Activated naive CD8-positive, alpha-beta T cell treated with anti-CD3 and anti-CD28 coated beads, Interleukin-2, amount 50 U/mL, for 24 hours (primary cell): ENCODE measurements around the gene DCAF12L2.
"Not testable (repeated sequence)": the region's sequence is repeated elsewhere in the genome, so short reads cannot be mapped to it uniquely, and the experiment has no call there.

Source experiments
- ATAC-seq: fragments of 150-1000 bp; cut with Tn5 transposase; one replicate; pipeline ENCODE4 v1.10.0; 2021
- DNase-seq: peaks from one replicate; pipeline ENCODE4 v3.0.0; 2021
- H3K27ac Mint-ChIP-seq: one replicate; pipeline ENCODE4 v1.8.0; 2021; ENCODE audit warnings: mild to moderate bottlenecking, mixed read lengths
- H3K27me3 Mint-ChIP-seq: one replicate; pipeline ENCODE4 v1.8.0; 2021; ENCODE audit warnings: mixed read lengths
- H3K36me3 Mint-ChIP-seq: one replicate; pipeline ENCODE4 v1.8.0; 2021; ENCODE audit warnings: low read depth, mixed read lengths
- H3K4me1 Mint-ChIP-seq: one replicate; pipeline ENCODE4 v1.8.0; 2021; ENCODE audit warnings: mixed read lengths
- H3K4me3 Mint-ChIP-seq: one replicate; pipeline ENCODE4 v1.8.0; 2021; ENCODE audit warnings: mild to moderate bottlenecking, moderate library complexity, mixed read lengths
- H3K9me3 Mint-ChIP-seq: one replicate; pipeline ENCODE4 v1.8.0; 2021; ENCODE audit warnings: mixed read lengths

The DCAF12L2 gene

DNA sequence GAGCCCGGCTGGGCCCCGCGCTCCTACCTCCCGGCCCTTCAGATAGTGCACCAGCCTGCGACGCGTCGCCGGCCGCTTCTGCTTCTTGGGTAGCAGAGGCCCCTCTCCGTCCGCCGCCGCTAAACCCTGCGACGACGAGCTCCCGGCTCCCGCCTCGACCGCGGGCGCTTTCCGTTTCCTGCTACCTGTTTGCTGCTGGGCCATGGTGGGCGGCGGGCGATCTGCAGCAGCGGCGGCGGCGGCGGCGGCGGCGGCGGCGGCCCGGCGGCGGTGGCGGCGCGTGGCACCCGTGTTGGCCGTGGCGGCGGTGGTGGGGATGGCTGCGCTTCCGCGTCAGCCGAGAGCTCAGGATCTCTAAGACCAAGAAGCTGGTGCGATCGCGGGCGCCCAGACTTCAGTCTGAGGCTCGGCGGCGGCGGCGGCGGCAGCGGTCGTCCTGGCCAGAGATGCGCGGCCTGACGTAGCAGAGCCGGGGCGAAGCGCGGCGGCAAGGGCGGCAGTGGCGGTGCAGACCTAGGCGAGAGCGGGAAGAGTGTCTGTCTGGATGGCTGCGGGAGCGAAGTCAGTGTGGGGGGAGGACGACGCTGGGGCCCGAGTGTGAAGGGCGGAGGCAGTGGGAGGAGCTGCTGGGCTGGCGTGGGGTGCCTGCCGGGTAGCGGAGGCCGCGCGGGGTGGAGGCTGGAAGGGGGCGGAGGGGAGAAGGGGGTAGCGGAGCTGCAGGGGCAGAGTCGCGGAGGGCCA lies at the start of gene DCAF12L2:
TSS of gene DCAF12L2 (minus strand) at position 569 of the 741 bp plus-strand sequence. CDS start at position 204, 365 bp downstream.
- Mint-ChIP-seq H3K4me3 (no peak within 1 kb of the TSS), H3K9me3 (no peaks in the 10 kb centered on the region), H3K27ac (no peak within 1 kb of the TSS), H3K4me1 (no peaks in the 10 kb centered on the region), H3K27me3 (peaks cover 11% of the 10 kb centered on the region), H3K36me3 (no peaks in the 10 kb centered on the region)
- ATAC-seq: no peak
- no peak for DNase-seq

DNA sequence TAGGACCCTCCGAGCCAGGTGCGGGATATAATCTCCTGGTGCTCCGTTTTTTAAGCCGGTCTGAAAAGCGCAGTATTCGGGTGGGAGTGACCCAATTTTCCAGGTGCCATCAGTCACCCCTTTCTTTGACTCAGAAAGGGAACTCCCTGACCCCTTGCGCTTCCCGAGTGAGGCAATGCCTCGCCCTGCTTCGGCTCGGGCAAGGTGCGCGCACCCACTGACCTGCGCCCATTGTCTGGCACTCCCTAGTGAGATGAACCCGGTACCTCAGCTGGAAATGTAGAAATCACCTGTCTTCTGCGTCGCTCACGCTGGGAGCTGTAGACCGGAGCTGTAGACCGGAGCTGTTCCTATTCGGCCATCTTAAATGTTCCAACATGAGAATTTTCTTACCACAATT lies 24.8 kb upstream of the DCAF12L2 start:
- H3K36me3 Mint-ChIP-seq, H3K27me3 Mint-ChIP-seq, H3K4me3 Mint-ChIP-seq, ATAC-seq, H3K4me1 Mint-ChIP-seq, H3K9me3 Mint-ChIP-seq, DNase-seq, H3K27ac Mint-ChIP-seq: not testable (repeated sequence)

DNA sequence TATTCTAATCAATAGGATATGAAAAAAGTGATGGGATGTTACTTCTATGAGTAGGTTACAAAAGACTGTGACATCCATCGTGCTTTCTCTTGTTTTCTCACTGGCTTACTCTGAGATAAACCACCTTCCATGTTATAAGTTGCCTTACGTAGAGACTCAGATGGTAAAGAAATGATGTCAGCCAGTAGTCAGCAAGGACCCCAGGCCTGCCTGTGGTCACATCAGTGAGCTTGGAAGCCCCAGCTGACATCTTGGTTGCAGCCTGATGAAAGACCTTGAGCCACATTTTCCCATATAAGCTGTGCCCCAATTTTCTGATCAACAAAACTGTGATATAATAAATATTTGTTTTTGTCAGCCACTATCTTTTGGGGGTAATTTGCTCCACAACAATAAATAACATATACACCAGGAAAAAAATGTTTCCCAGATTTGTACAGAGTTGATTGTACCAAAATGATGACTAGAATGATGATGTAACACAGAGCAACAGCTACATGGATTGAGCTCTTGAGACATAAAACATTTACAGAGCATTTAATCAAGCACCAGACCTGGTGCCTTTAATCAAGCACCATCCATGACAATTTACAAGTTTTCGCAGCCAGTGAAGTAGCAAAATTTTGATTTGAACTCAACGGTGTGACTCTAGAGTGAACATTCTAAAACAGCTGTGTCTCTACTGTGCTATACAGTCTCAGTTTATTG lies 11.2 kb upstream of the DCAF12L2 start:
- ATAC-seq (no peak), DNase-seq (no peak)
- Mint-ChIP-seq H3K4me3 (no peak overlapping the region), H3K36me3 (no peaks in the 10 kb centered on the region), H3K27ac (no peak overlapping the region), H3K9me3 (no peaks in the 10 kb centered on the region), H3K27me3 (no peaks in the 10 kb centered on the region), H3K4me1 (no peaks in the 10 kb centered on the region)

DNA sequence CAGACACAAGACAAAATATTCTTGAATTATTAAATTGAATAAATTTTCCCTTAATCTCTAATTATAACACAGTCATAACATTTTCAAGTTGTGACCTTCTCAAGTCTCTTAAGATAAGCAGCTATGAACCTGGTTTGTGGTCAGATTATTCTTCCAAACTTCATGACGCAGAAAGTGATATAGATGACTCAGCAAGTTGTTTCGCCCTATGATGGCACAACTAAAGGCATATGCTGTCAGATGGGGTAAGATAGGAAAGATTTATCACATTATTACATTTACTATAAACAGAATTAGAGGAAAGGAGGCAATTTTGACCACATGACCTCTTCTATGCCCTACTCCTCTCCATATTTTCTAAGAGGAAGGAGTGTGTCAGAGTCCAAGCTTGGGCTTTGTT lies 4.6 kb upstream of the DCAF12L2 start:
- Mint-ChIP-seq H3K27me3 (peaks cover 11% of the 10 kb centered on the region), H3K9me3 (no peaks in the 10 kb centered on the region), H3K4me1 (no peaks in the 10 kb centered on the region), H3K27ac (no peak overlapping the region), H3K36me3 (no peaks in the 10 kb centered on the region), H3K4me3 (no peak overlapping the region)
- DNase-seq (no peak), ATAC-seq (no peak)

DNA sequence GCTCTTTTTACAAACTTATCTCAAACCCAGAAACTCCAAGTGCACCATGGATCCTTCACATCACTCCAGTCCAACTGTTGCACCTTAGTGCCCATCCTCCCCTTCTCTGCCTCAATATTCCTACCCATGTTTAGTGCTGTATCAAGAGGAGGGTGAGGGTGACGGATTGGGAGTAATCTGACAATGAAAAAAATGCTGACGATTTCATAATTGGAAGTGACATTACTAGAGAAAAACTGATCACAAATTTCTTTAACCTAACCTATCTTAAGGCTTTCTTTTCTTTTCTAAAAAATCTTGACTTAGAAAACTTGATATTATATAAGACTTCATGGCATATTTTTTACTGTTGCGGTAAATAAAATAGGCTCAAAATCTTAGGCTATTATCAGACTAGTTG lies 1.5 kb upstream of the DCAF12L2 start:
- no peak overlapping the region for H3K27ac Mint-ChIP-seq
- no peak for ATAC-seq
- H3K4me3 Mint-ChIP-seq: no peak overlapping the region

DNA sequence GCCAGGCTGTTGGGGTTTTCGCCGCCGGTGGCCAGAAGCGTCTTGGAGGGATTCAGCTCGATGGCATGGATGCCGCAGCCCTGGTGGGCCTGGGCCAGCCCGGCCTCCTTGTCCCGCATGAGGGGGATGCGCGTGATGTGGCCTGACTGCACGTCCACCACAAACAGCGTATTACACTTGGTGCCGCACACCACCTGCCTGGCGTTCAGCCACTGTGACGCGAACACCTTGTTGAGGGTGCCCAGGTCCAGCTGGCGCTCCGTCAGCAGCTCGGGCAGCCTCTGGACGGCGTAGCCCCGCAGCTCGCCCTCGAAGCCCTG lies 728 bp downstream of the DCAF12L2 start:
- Mint-ChIP-seq H3K9me3 (no peaks in the 10 kb centered on the region), H3K4me3 (no peak overlapping the region), H3K4me1 (no peaks in the 10 kb centered on the region), H3K27ac (no peak overlapping the region), H3K27me3 (peaks cover 11% of the 10 kb centered on the region), H3K36me3 (no peaks in the 10 kb centered on the region)
- DNase-seq: no peak
- no peak for ATAC-seq

More for the DNA sequence above, 1.5 kb upstream of the DCAF12L2 start:
- H3K27me3 Mint-ChIP-seq: peaks cover 13% of the 10 kb centered on the region
- no peaks in the 10 kb centered on the region for H3K36me3 Mint-ChIP-seq
- H3K4me1 Mint-ChIP-seq: no peaks in the 10 kb centered on the region
- H3K9me3 Mint-ChIP-seq: no peaks in the 10 kb centered on the region
- no peak for DNase-seq

DNA sequence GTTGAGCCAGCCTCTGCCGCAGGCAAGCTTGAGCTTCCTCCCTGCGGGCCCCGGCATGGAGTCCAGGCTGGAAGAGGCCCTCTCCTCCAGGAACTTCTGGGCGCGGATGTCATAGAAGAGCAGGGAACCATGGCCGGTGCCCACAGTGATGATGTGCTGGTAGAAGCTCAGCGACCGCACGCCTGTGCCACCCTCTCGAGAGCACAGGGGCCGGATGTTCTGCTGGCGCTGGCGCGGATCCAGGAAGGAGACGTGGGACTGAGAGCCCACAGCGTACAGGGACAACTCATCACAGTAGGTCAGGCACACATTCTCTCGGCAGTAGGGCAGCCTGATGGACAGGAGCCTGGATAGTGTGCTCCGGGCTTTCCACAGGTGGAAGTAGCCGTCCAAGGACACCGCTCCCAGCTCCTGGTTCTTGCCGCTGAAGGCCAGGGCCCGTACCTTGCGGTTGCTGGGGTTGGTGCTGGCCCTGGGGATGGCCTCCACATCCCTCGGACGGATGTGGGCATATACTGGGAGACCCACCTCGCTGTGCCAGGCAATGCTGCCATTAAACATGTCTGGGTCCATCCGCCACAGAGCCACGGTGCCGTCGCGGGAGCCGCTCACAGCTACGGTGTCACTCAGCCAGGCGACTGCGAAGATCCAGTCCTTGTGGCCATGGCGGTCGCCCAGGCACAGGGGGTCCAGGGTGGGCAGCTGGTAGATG lies 1.2 kb downstream of the DCAF12L2 start:
- H3K9me3 Mint-ChIP-seq: no peaks in the 10 kb centered on the region

DNA sequence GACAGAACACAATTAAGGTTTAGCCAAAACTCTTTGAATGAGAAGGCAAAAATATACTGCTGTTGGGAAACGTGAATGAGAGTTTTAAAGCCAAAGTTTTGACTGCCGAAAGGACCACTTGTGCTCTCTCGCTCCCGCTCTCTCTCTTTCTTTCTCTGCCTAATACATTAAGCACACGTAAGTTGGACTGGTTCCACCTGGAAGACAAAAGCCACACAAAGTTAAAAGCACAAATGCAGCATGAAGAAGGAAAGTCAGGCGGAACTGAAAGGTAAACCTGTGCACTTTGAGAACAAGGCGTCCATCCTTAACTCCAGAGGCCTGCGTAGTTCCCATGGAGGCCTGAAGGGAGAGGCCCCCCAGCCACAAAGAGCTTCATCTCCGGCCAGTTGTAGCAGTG lies 1.9 kb downstream of the DCAF12L2 start:
- DNase-seq (no peak), ATAC-seq (no peak)
- Mint-ChIP-seq H3K4me3 (no peak overlapping the region), H3K27me3 (peaks cover 11% of the 10 kb centered on the region), H3K36me3 (no peaks in the 10 kb centered on the region), H3K27ac (no peak overlapping the region), H3K9me3 (no peaks in the 10 kb centered on the region), H3K4me1 (no peaks in the 10 kb centered on the region)

More for the DNA sequence above, 1.2 kb downstream of the DCAF12L2 start:
- H3K4me3 Mint-ChIP-seq: no peak overlapping the region
- H3K27me3 Mint-ChIP-seq: peaks cover 11% of the 10 kb centered on the region
- no peaks in the 10 kb centered on the region for H3K4me1 Mint-ChIP-seq
- DNase-seq: no peak
- H3K27ac Mint-ChIP-seq: no peak overlapping the region
- H3K36me3 Mint-ChIP-seq: no peaks in the 10 kb centered on the region
- no peak for ATAC-seq

DNA sequence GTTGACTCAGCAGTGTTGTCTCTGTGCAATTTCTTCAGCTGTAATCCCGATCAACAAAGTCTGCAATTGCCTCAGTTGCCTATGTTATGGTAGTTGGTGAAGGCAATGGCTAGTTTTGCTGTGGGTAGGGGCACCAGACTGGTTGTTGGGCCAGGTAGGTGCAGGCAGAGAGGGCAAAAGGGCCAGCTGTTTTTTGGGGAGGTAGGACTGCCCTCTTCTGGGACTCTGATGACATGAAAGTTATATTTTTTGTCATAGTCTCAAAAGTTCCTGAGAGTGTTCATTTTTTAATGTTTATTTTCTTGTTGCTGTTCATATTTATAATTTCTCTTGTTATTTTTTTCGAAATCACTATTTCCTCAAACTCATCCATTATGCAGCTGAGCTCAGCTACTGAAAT lies 25.1 kb downstream of the DCAF12L2 start:
- ATAC-seq (no peak), DNase-seq (no peak)
- no peaks in the 10 kb centered on the region for H3K4me1 Mint-ChIP-seq
- H3K27ac Mint-ChIP-seq: no peak overlapping the region
- H3K4me3 Mint-ChIP-seq: no peak overlapping the region
- no peaks in the 10 kb centered on the region for H3K9me3 Mint-ChIP-seq
- H3K27me3 Mint-ChIP-seq: no peaks in the 10 kb centered on the region
- H3K36me3 Mint-ChIP-seq: no peaks in the 10 kb centered on the region

DNA sequence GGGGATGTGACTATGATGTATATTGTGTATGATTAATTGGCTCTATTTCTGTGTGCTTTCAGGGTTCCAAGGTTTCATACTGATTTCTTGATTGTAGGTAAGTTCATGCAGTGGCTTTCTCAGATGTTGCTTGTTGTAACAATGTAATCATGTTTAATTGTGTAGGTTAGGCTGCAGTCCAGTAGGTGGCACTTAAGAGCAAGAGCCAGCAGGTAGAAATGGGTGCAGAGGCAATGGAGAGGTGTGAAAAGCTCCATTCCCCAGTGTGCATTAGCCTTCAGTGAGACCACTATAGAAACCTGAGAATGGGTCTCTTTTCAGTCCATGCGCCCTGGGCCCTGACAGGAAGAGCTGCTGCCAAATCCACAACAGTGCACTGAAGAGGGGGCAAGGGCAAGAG lies 28.2 kb downstream of the DCAF12L2 start:
- Mint-ChIP-seq H3K27ac (no peak overlapping the region), H3K4me1 (no peaks in the 10 kb centered on the region), H3K36me3 (no peaks in the 10 kb centered on the region), H3K27me3 (no peaks in the 10 kb centered on the region), H3K9me3 (no peaks in the 10 kb centered on the region), H3K4me3 (no peak overlapping the region)
- DNase-seq (no peak), ATAC-seq (no peak)

DNA sequence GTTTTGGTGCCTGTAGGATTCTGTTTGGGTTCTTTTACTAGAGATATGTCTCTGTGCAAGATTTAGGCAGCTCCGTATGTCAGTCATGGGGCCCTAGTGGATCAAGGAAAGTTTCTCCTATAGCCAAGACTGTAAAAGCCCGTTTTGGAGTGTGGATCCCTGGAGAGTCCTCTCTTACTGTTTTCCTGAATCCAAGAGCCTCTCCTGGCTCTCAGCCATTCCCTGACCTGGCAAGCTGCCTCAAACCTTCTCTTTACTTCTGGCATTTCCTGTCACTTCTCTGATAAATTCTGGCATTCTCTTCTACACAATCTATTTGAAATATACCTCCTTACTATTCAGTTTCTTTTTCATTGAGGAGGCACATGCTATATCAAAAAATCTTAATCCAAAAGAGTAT lies 41.4 kb downstream of the DCAF12L2 start:
- no peak overlapping the region for H3K4me3 Mint-ChIP-seq

More for the DNA sequence above, 41.4 kb downstream of the DCAF12L2 start:
- DNase-seq (no peak), ATAC-seq (no peak)
- no peaks in the 10 kb centered on the region for H3K27me3 Mint-ChIP-seq
- H3K4me1 Mint-ChIP-seq: no peaks in the 10 kb centered on the region
- H3K36me3 Mint-ChIP-seq: no peaks in the 10 kb centered on the region
- no peaks in the 10 kb centered on the region for H3K9me3 Mint-ChIP-seq
- H3K27ac Mint-ChIP-seq: no peak overlapping the region
